NT2/D1 (cell line): Measurements from ENCODE around the gene NF1.

Experiments
- DNase-seq: peaks from one replicate; pipeline ENCODE4 v3.0.0-alpha.2; 2011; ENCODE audit warnings: low read depth, low spot score
- H3K27me3 ChIP-seq: 2 replicates; pipeline ENCODE4 v1.6.0; 2011; ENCODE audit warnings: mild to moderate bottlenecking; ENCODE audit not compliant: insufficient read length, insufficient read depth
- H3K36me3 ChIP-seq: 2 replicates; pipeline ENCODE4 v1.6.1; 2011; ENCODE audit warnings: mild to moderate bottlenecking, low read length, mixed read lengths; ENCODE audit not compliant: insufficient read depth, insufficient read length
- H3K4me1 ChIP-seq: 2 replicates; pipeline ENCODE4 v1.5.1; 2011; ENCODE audit not compliant: insufficient read depth, insufficient read length
- H3K4me3 ChIP-seq: 2 replicates; pipeline ENCODE4 v1.5.1; 2011; ENCODE audit warnings: low read depth; ENCODE audit not compliant: insufficient read length
- H3K9ac ChIP-seq: 2 replicates; pipeline ENCODE4 v1.6.0; 2011; ENCODE audit warnings: low read depth; ENCODE audit not compliant: insufficient read length
- H3K9me3 ChIP-seq: 2 replicates; pipeline ENCODE4 v1.5.1; 2011; ENCODE audit warnings: mild to moderate bottlenecking, low read length; ENCODE audit not compliant: insufficient read depth
- SUZ12 ChIP-seq: IDR thresholded peaks from 2 replicates; pipeline ENCODE4 v1.6.1; 2011; ENCODE audit not compliant: insufficient read length, insufficient read depth; ENCODE audit errors: extremely low read depth
- YY1 ChIP-seq: IDR thresholded peaks from 2 replicates; pipeline ENCODE4 v1.6.1; 2011; ENCODE audit not compliant: insufficient read length, insufficient read depth
- ZNF274 ChIP-seq: IDR thresholded peaks from 2 replicates; pipeline ENCODE4 v1.6.1; 2011; ENCODE audit warnings: mild to moderate bottlenecking, low read depth, low read length

The NF1 gene

DNA sequence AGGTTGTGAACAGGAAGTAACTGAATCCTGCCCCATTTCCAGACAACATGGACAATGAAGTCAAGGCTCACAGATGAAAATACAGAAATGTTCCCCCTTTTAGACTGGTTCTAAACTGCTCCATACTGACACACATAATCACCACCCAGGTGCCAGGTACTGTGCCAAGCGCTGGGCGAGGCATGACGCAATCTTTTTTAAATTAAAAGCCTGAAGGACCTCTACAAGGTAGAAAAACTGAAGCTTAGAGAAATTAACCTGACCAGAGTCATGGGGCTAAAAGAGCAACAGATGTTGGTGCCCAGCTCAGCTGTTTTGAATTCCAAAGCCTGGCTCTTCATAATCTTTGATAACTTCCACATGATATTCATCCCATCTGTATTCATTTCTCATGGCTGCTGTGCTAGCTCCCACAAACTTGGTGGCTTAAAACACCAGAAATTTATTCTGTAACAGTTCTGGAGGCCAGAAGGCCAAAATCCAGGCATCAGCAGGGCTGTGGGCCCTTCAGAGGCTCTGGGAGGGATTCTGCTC lies 291.8 kb downstream of the NF1 start:
- Histone ChIP-seq H3K9ac (no peak overlapping the region), H3K9me3 (no peaks in the 10 kb centered on the region), H3K36me3 (no peaks in the 10 kb centered on the region), H3K4me1 (peaks cover 5% of the 10 kb centered on the region), H3K4me3 (no peak overlapping the region), H3K27me3 (peaks cover 9% of the 10 kb centered on the region)
- no peak for DNase-seq
- TF ChIP-seq YY1, result no peak
- TF ChIP-seq SUZ12, result no peak
- no peak for TF ChIP-seq ZNF274

DNA sequence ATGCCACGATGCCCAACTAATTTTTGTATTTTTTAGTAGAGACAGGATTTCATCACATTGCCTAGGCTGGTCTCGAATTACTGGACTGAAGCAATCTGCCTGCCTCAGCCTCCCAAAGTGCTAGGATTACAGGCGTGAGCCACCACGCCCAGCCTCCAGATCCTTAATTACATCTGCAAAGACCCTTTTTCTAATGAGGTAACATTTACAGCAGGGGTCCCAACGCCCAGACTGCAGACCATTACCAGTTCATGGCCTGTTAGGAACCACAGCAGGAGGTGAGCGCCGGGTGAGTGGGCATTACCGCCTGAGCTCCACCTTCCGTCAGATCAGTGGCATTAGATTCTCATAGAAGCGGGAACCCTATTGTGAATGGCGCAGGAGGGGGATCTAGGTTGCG lies 292.7 kb downstream of the NF1 start:
- Histone ChIP-seq H3K9me3 (no peaks in the 10 kb centered on the region), H3K36me3 (no peaks in the 10 kb centered on the region), H3K27me3 (peaks cover 14% of the 10 kb centered on the region), H3K4me3 (no peak overlapping the region), H3K4me1 (peaks cover 5% of the 10 kb centered on the region), H3K9ac (no peak overlapping the region)
- DNase-seq, result no peak
- TF ChIP-seq YY1 (no peak), SUZ12 (no peak), ZNF274 (no peak)

DNA sequence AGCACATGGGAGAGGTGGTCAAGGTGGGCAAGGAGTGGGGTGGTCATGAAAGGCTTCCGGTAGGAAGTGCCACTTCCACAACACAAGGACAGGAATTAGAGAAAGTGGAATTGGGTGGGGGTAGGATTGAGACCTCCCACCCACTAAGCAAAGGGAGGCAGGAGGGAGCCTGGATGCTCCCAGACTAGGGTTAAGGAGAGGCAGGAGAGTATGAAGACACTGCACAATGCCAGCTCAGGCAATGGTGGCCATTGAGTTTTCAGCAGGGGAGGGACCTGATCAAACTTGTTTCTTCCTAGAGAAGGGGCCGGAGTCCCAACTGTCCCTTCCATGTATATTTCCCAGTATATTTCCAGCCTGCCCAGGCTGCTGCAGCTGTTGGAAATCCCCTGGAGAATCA lies 293.6 kb downstream of the NF1 start:
- Histone ChIP-seq H3K9ac (no peak overlapping the region), H3K9me3 (no peaks in the 10 kb centered on the region), H3K36me3 (no peaks in the 10 kb centered on the region), H3K4me1 (peaks cover 5% of the 10 kb centered on the region), H3K27me3 (peaks cover 22% of the 10 kb centered on the region), H3K4me3 (no peak overlapping the region)
- DNase-seq, result no peak
- TF ChIP-seq YY1 (no peak), SUZ12 (no peak), ZNF274 (no peak)

DNA sequence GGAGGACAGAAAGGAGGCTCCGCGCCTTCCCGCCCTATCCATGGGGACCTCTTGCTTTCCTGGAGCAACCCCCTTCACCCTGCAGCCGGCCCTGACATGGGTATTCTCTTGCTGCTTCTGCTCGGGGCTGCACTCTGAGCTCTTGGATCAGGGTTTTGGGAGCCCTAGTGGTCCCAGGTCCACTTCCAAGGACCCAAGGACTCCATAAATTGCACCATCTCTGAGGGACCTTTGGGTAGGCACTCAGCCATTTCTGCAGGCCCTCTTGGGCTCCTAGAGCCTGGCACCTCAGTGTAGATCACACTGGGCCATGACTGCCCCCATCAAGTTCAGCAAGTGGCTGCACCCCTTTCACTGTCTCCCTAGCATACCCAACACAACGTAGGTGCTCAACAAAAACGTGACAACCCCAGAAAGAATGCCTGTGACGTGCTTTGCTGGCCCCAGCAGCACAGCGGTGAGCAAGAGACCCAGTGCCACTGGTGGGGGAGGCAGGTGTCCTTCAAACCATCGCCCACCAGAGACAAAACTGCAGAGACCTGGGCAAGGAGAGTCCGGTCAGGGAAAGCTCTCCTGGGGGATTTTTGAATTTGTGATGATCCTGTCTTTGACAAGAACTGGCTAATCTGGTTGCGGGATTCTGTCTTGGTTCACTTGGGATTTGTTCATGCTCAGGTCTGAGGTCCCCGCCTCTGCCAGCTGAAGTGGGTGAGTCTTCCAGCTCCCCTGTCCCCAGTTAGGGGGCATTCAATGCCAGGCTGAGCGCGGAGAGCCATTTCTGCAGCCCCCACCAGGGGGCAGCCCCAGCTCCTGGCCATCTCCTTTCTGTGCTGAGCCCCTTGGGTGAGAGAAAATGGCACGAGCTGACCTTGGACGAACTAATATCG lies 294.2 kb downstream of the NF1 start:
- Histone ChIP-seq H3K9me3 (no peaks in the 10 kb centered on the region), H3K9ac (no peak overlapping the region), H3K4me1 (peaks cover 5% of the 10 kb centered on the region), H3K27me3 (peaks cover 22% of the 10 kb centered on the region), H3K36me3 (no peaks in the 10 kb centered on the region), H3K4me3 (no peak overlapping the region)
- no peak for TF ChIP-seq YY1
- no peak for TF ChIP-seq SUZ12
- TF ChIP-seq ZNF274, result no peak
- DNase-seq, result no peak

DNA sequence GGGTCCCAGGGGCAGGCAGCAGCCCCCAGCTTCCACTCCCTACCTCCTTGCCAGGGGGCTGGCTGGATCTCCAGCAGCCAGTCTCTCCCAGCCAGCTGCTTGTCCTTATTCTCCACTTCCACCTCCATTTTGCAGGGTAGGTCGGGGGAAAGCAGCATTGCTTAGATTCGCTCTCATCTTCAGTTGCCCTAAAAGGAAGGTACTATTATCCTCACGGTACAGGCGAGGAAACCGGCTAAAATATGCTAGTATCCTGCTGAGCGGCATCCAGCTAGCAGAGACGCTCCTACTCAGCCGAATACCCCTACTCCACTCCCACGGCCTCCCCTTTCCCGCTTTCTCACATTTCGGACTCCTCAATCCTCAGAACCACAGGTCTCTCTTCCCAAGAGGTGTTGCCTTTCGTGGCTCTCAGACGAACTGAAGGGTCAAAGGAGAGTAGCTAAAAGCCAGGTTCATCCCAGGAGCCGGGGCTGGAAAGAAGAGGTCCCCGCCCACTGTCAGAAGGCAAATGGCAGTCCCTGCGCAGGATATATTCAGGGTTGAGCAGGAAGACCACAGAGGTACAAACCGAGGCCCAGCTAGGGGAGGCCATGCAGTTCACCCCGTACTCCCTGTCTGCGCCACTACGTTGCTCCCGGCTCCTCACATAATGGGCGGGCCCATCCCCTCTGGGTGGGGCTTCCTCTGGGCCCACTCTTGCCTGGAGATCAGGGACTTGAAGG lies 295.0 kb downstream of the NF1 start:
- DNase-seq, result no peak
- peaks cover 22% of the 10 kb centered on the region for H3K27me3 ChIP-seq
- peaks cover 5% of the 10 kb centered on the region for H3K4me1 ChIP-seq
- no peak overlapping the region for H3K4me3 ChIP-seq
- H3K9me3 ChIP-seq, result no peaks in the 10 kb centered on the region
- no peak for TF ChIP-seq ZNF274
- no peak for TF ChIP-seq SUZ12
- TF ChIP-seq YY1, result no peak
- H3K36me3 ChIP-seq, result no peaks in the 10 kb centered on the region
- H3K9ac ChIP-seq, result no peak overlapping the region

DNA sequence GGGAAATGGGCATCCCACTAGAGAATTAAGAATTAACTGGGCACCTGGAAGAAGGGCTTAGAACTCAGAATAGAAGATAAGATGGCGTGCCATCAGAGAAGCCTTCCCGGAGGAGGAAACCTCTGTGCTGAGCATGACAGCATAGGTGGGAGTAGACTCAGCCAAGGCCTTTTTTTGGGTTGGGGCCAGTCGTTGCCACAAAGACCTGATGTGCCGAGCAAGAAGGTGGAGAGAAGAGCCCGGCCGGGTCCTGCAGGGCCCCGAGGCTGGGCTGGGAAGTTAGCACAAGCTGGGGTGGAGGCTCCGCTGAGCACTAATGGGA lies 295.6 kb downstream of the NF1 start:
- no peak for TF ChIP-seq SUZ12
- no peak for TF ChIP-seq ZNF274
- no peak for TF ChIP-seq YY1
- peaks cover 22% of the 10 kb centered on the region for H3K27me3 ChIP-seq

More for the DNA sequence above, 295.6 kb downstream of the NF1 start:
- DNase-seq, result no peak
- H3K36me3 ChIP-seq, result no peaks in the 10 kb centered on the region
- no peak overlapping the region for H3K9ac ChIP-seq
- no peak overlapping the region for H3K4me3 ChIP-seq
- H3K9me3 ChIP-seq, result no peaks in the 10 kb centered on the region
- peaks cover 5% of the 10 kb centered on the region for H3K4me1 ChIP-seq
